ENCODE results near the gene CIDEA. TPM values are rescaled to one million over a fixed set of nuclear protein-coding genes. Genes with fewer than 3 reads are reported as not detected.

Gene CIDEA
- total and polyA plus RNA-seq, 9 of the 15 experiments (the other 6 are each of a cell fraction or from before 2014, with no cell fraction given): not detected

- TF ChIP-seq MGA (IDR thresholded peaks at IDR 0.05) (no peak), MAZ (CRISPR knock-in tag; conservative IDR thresholded peaks at IDR 0.05 in 1 of 2, IDR thresholded peaks at IDR 0.05 in 1 of 2) (peak in 1 of 2 experiments; percentile 42; a peak in 1 of 4 replicates), ZNF436 (CRISPR knock-in tag; IDR thresholded peaks at IDR 0.05) (no peak), RFX5 (IDR thresholded peaks at IDR 0.05; ENCODE audit: low read depth, low read length) (no peak), HDAC1 (IDR thresholded peaks at IDR 0.05) (peak in 1 of 2 experiments; percentile 39; a peak in 1 of 4 replicates), NCOA1 (IDR thresholded peaks at IDR 0.05; ENCODE audit: low read depth) (no peak), PML (IDR thresholded peaks at IDR 0.05; ENCODE audit: low read length) (no peak), ZFPM2 (CRISPR knock-in tag; IDR thresholded peaks at IDR 0.05) (no peak), MTA1 (IDR thresholded peaks at IDR 0.05; ENCODE audit: borderline replicate concordance) (no peak), MTA3 (IDR thresholded peaks at IDR 0.05; ENCODE audit: borderline replicate concordance) (no peak), ZNF324 (CRISPR knock-in tag; IDR thresholded peaks at IDR 0.05) (no peak), HDAC6 (IDR thresholded peaks at IDR 0.05; ENCODE audit: low read depth, low read length) (no peak)
- TF ChIP-seq, protein P1, sequence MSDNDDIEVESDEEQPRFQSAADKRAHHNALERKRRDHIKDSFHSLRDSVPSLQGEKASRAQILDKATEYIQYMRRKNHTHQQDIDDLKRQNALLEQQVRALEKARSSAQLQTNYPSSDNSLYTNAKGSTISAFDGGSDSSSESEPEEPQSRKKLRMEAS (CRISPR knock-in tag; IDR thresholded peaks at IDR 0.05): no peak
These were observed 33.7 kb downstream of the CIDEA start (continued) for GRCh38 chr18:12287684-12288402.

Data from K562 (cell line).